CD14-positive monocyte (primary cell): Measurements from ENCODE around the gene ZNF44. TPM values are rescaled to one million over a fixed set of nuclear protein-coding genes. Genes with fewer than 3 reads are reported as not detected.

Source experiments
- DNase-seq, 3 donors: peaks; one replicate each; pipeline ENCODE4 v3.0.0-alpha.2; 2011 to 2022
- H2AFZ ChIP-seq: 2 replicates; pipeline ENCODE4 v1.6.0; 2012; ENCODE audit warnings: mild to moderate bottlenecking, low read depth, low read length, inconsistent platforms; ENCODE audit not compliant: insufficient read depth, poor library complexity, severe bottlenecking
- H3K27ac ChIP-seq, 2 donors: 1 replicate in 1 of 2; 2 replicates in 1 of 2; pipeline ENCODE4 v1.5.1; 2012 to 2013; ENCODE audit warnings: low read length in 2 of 2, control low read depth in 1 of 2, inconsistent platforms in 1 of 2, low read depth in 1 of 2, mild to moderate bottlenecking in 1 of 2
- H3K27me3 ChIP-seq, 2 donors: one replicate each; pipeline versions ENCODE4 v1.6.0 to v1.6.1; 2011 to 2013; ENCODE audit warnings: low read length in 2 of 2; ENCODE audit not compliant: control insufficient read depth in 2 of 2, insufficient read depth in 2 of 2
- H3K36me3 ChIP-seq, 2 donors: replicated peaks in 1 of 2; 1 replicate in 1 of 2; 2 replicates in 1 of 2; pipeline versions ENCODE4 v1.5.1 to v1.6.1; 2012 to 2013; ENCODE audit warnings: low read length in 2 of 2, control low read depth in 1 of 2, inconsistent platforms in 1 of 2, mild to moderate bottlenecking in 1 of 2; ENCODE audit not compliant: insufficient read depth in 2 of 2, control insufficient read depth in 1 of 2
- H3K4me1 ChIP-seq, 2 donors: 1 replicate in 1 of 2; 2 replicates in 1 of 2; pipeline versions ENCODE4 v1.5.1 to v1.6.1; 2012 to 2013; ENCODE audit warnings: low read length in 2 of 2, control low read depth in 1 of 2, inconsistent platforms in 1 of 2, mild to moderate bottlenecking in 1 of 2, moderate library complexity in 1 of 2; ENCODE audit not compliant: insufficient read depth in 2 of 2, control insufficient read depth in 1 of 2
- H3K4me2 ChIP-seq: replicated peaks from 2 replicates; pipeline ENCODE3; 2012; ENCODE audit warnings: low read length, moderate library complexity, mild to moderate bottlenecking; ENCODE audit not compliant: poor library complexity, severe bottlenecking; ENCODE audit errors: extremely low read depth
- H3K4me3 ChIP-seq, 3 experiments: fragments of 200-600 bp in 1 of 3; sonication (generic) in 1 of 3; replicated peaks in 1 of 3; 1 replicate in 2 of 3; 2 replicates in 1 of 3; pipeline ENCODE4 v1.5.1; 2011 to 2013; ENCODE audit warnings: low read length in 3 of 3, mild to moderate bottlenecking in 3 of 3, control low read depth in 2 of 3, low read depth in 2 of 3, inconsistent platforms in 1 of 3, moderate library complexity in 1 of 3
- H3K79me2 ChIP-seq: 2 replicates; pipeline ENCODE4 v1.6.0; 2012; ENCODE audit warnings: mild to moderate bottlenecking, control low read depth, inconsistent platforms, low read length, moderate library complexity; ENCODE audit not compliant: insufficient read depth
- H3K9ac ChIP-seq: 2 replicates; pipeline ENCODE4 v1.6.0; 2017; ENCODE audit warnings: low read length, mild to moderate bottlenecking; ENCODE audit not compliant: insufficient read depth, poor library complexity, severe bottlenecking
- H3K9me3 ChIP-seq, 2 donors: replicated peaks in 1 of 2; 1 replicate in 1 of 2; 2 replicates in 1 of 2; pipeline versions ENCODE4 v1.5.1 to v1.6.1; 2012 to 2013; ENCODE audit warnings: low read length in 2 of 2, control low read depth in 1 of 2; ENCODE audit not compliant: control insufficient read depth in 1 of 2, insufficient read depth in 1 of 2
- H4K20me1 ChIP-seq: 2 replicates; pipeline ENCODE4 v1.6.0; 2012; ENCODE audit warnings: mild to moderate bottlenecking, low read length, control low read depth, moderate library complexity; ENCODE audit not compliant: insufficient read depth
- H3K27ac Mint-ChIP-seq, 7 donors: one replicate each; pipeline ENCODE4 v1.8.0; 2020; ENCODE audit warnings: mild to moderate bottlenecking in 7 of 7, mixed read lengths in 7 of 7, moderate library complexity in 6 of 7, inconsistent platforms in 2 of 7
- H3K27me3 Mint-ChIP-seq, 3 donors: one replicate each; pipeline ENCODE4 v1.8.0; 2021 to 2022; ENCODE audit warnings: low read depth in 3 of 3, mild to moderate bottlenecking in 3 of 3, mixed read lengths in 3 of 3, moderate library complexity in 3 of 3, inconsistent platforms in 1 of 3
- H3K36me3 Mint-ChIP-seq, 2 donors: one replicate each; pipeline ENCODE4 v1.8.0; 2020; ENCODE audit warnings: mixed read lengths in 2 of 2, inconsistent platforms in 1 of 2, mild to moderate bottlenecking in 1 of 2
- H3K4me1 Mint-ChIP-seq: one replicate; pipeline ENCODE4 v1.8.0; 2020; ENCODE audit warnings: mild to moderate bottlenecking, mixed read lengths
- H3K4me3 Mint-ChIP-seq, 2 donors: one replicate each; pipeline ENCODE4 v1.8.0; 2020; ENCODE audit warnings: mild to moderate bottlenecking in 2 of 2, mixed read lengths in 2 of 2, moderate library complexity in 1 of 2
- H3K9me3 Mint-ChIP-seq, 7 donors: one replicate each; pipeline ENCODE4 v1.8.0; 2020 to 2022; ENCODE audit warnings: mixed read lengths in 7 of 7, mild to moderate bottlenecking in 6 of 7, moderate library complexity in 6 of 7, inconsistent platforms in 2 of 7
- WGBS: methylation state at CpG from one replicate; pipeline ENCODE4 v1.1.5; 2013; ENCODE audit warnings: missing lambda C conversion rate; ENCODE audit not compliant: insufficient coverage; 5-methylcytosine and 5-hydroxymethylcytosine counted together
- intact Hi-C, 2 donors: fragments of 100-400 bp; cut with micrococcal nuclease; formaldehyde crosslinking; loops; one replicate each; pipeline versions ENCODE4 v1.15.0 to v1.15.1; 2023
- polyA minus RNA-seq: library from RNA; depleted of rRNA, polyadenylated mRNA; stranded (reverse); fragments of >200 nt; gene quantifications from 2 replicates; pipeline ENCODE4 v1.2.3, GENCODE V29; 2012
- polyA plus RNA-seq, 3 donors: library from polyadenylated mRNA; depleted of rRNA in 1 of 3; unstranded in 2 of 3; stranded (reverse) in 1 of 3; fragments of 300-500 nt in 2 of 3; fragments of >200 nt in 1 of 3; fragmentation: Illumina TruSeq in 2 of 3; gene quantifications; 1 replicate in 2 of 3; 2 replicates in 1 of 3; pipeline ENCODE4 v1.2.3, GENCODE V29; 2012 to 2021
- total RNA-seq, 12 experiments: library from RNA in 1 of 12; stranded (reverse) in 1 of 12; fragments of 120-200 nt in 1 of 12; gene quantifications; one replicate each; pipeline ENCODE4 v1.2.4 and lab custom pipeline; 2013 to 2026; ENCODE audit warnings: mixed read lengths in 6 of 12, inconsistent platforms in 1 of 12
- TF ChIP-seq, protein P1 (sequence below): fragments of 200-600 bp; IDR thresholded peaks from one replicate; pipeline ENCODE4 v1.8.0; 2022; ENCODE audit warnings: antibody characterized with exemption, mild to moderate bottlenecking

ZNF44 gene
- 11.5 TPM for total RNA-seq (2013)
- polyA plus RNA-seq (10 to 100 TPM in 1 of 3 donors, 1 to 10 TPM in 2; 6.7 to 10.1 (median 9.7) TPM), polyA minus RNA-seq (3.9 and 5.5 TPM in 2 replicates), total RNA-seq (lab: John Stamatoyannopoulos, UW) (5.7 to 22.9 (median 16.8) reads per million in 11 experiments)

DNA sequence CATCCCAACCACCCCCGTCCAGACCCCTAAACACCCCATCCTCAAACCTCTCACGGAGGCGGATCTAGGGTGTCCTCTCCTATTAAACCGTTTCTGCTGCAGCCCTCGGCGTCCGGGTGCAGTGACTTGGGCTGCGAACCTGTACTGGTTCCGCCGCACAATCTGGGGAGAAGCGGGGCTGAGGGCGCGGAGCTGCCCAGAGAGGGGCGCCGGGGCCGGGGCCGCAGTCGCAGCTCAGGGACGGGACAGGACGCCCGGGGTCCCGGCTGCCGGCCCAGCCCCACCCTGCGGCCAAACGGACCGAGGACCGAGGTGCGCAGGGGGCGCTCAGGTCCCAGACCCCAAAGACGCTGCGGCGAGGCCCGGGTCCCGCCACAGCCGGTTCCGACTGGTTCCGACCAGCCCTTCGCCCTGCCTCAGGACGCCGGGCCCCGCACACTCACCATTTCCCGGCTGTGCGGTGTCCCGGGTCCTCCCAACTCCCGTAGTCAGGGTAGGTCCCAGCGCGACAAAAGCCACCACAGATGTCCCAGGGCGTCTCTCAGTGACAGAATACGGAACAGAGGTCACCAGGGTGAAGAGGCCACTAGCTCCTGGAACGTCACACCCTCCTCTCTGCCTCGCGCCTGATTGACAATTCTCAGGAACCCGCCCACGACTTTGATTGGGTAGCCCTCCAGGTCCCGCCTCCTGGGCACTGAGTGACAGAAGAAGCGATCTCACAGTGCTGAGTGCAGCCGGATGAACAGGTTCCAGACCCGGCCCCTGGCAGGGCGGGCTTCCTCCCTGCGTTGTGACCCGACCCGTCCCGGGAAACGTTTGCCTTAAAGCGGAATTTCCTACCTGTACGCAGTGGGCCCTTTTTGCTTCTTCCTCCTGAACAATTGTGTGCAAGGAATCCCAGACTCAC is at the start of gene ZNF44:
Gene ZNF44, minus strand, starts transcription at position 635 of the 910 bp plus-strand sequence. Its CDS starts 189 bp downstream, at position 446.
- TF ChIP-seq, protein P1, sequence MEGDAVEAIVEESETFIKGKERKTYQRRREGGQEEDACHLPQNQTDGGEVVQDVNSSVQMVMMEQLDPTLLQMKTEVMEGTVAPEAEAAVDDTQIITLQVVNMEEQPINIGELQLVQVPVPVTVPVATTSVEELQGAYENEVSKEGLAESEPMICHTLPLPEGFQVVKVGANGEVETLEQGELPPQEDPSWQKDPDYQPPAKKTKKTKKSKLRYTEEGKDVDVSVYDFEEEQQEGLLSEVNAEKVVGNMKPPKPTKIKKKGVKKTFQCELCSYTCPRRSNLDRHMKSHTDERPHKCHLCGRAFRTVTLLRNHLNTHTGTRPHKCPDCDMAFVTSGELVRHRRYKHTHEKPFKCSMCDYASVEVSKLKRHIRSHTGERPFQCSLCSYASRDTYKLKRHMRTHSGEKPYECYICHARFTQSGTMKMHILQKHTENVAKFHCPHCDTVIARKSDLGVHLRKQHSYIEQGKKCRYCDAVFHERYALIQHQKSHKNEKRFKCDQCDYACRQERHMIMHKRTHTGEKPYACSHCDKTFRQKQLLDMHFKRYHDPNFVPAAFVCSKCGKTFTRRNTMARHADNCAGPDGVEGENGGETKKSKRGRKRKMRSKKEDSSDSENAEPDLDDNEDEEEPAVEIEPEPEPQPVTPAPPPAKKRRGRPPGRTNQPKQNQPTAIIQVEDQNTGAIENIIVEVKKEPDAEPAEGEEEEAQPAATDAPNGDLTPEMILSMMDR, result no peak
- Mint-ChIP-seq H3K9me3 (peaks cover 3 to 19% (median 12%) of the 10 kb centered on the region in 7 donors), H3K27ac (peak within 1 kb of the TSS; percentile 96 to 100 (median 98)), H3K4me1 (peaks cover 34% of the 10 kb centered on the region), H3K4me3 (peak within 1 kb of the TSS; percentile 100), H3K27me3 (peaks cover 0 to 8% (median 6%) of the 10 kb centered on the region in 3 donors), H3K36me3 (peaks cover 14 to 29% of the 10 kb centered on the region in 2 donors)
- H3K9ac ChIP-seq, result peak within 1 kb of the TSS; percentile 81
- peaks cover 0 to 2% of the 10 kb centered on the region in 2 donors for H3K9me3 ChIP-seq
- intact Hi-C loops, result loop anchor here (2.0 to 10.0 kb wide), 3 partner anchors 38 to 132 kb away; partner anchors contain the start of genes ZNF136 (in 2 of the 2) and ZNF563 (in 2 of the 2)
- peak within 1 kb of the TSS; percentile 69 for H2AFZ ChIP-seq
- peak within 1 kb of the TSS; percentile 83 for H3K4me2 ChIP-seq
- H4K20me1 ChIP-seq, result no peaks in the 10 kb centered on the region
- H3K27ac ChIP-seq, result peak within 1 kb of the TSS; percentile 69 to 82
- peak within 1 kb of the TSS; percentile 76 to 91 (median 80) for H3K4me3 ChIP-seq
- peaks cover 50% of the 10 kb centered on the region for H3K79me2 ChIP-seq
- peaks cover 8 to 11% of the 10 kb centered on the region in 2 donors for H3K4me1 ChIP-seq
- DNase-seq, result peak; percentile 94 to 97 (median 96)
- H3K36me3 ChIP-seq, result peaks cover 0 to 5% of the 10 kb centered on the region in 2 donors
- H3K27me3 ChIP-seq, result no peaks in the 10 kb centered on the region
- whole genome bisulfite sequencing, result under 1% methylated on average over 64 of the region's 66 CpGs
